ENCODE data around the gene SRRM3. TPM values are rescaled to one million over a fixed set of nuclear protein-coding genes. Genes with fewer than 3 reads are reported as not detected.

SRRM3 gene
- total RNA-seq, 1 donor from 2014 or later, result 1.7 TPM

DNA sequence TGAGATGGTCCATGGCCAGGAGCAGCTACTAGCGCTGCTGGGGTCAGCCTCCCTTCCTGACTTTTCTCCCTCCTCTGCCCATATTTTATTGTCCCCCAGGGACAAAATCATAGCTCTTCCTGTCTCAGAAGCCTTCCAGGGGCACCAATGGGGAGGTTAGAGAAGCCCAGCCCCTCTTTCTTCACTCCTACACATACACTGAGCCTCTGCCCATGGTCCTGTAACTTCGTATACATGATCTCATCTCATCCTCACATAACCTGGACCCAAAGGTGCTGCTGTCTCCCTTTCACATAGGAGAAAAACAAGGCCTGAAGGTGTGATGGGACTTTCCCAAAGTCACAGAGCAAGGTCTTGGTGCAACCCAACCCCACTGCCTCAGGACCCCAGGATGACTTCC lies 2.5 kb downstream of the SRRM3 start:
- Histone ChIP-seq H3K4me3 (ENCODE audit: insufficient read depth, low read depth, low read length) (no peak overlapping the region), H3K36me3 (ENCODE audit: insufficient read depth, low read length) (no peaks in the 10 kb centered on the region), H3K79me2 (ENCODE audit: insufficient read depth, low read length) (no peaks in the 10 kb centered on the region), H3K27me3 (ENCODE audit: insufficient read depth, low read length) (no peaks in the 10 kb centered on the region), H3K27ac (ENCODE audit: low read depth, low read length) (no peak overlapping the region), H3K4me2 (ENCODE audit: low read length) (no peak overlapping the region), H3K4me1 (ENCODE audit: insufficient read depth, low read length) (no peaks in the 10 kb centered on the region), H4K20me1 (ENCODE audit: insufficient read depth, low read length) (no peaks in the 10 kb centered on the region), H2AFZ (ENCODE audit: low read depth, low read length) (no peak overlapping the region), H3K9ac (ENCODE audit: low read length) (no peak overlapping the region), H3K9me3 (ENCODE audit: insufficient read depth, low read depth, low read length) (no peaks in the 10 kb centered on the region)
- DNase-seq (ENCODE audit: low read depth), result no peak
- Mint-ChIP-seq H3K4me3 (ENCODE audit: unreplicated experiment) (no peak overlapping the region), H3K36me3 (ENCODE audit: low read depth, unreplicated experiment) (no peaks in the 10 kb centered on the region), H3K4me1 (ENCODE audit: low read depth, unreplicated experiment) (no peaks in the 10 kb centered on the region), H3K27me3 (ENCODE audit: low read depth, unreplicated experiment) (peaks cover 38% of the 10 kb centered on the region), H3K27ac (ENCODE audit: unreplicated experiment) (no peak overlapping the region), H3K9me3 (ENCODE audit: unreplicated experiment) (no peaks in the 10 kb centered on the region)
- FAIRE-seq, result no peak
- TF ChIP-seq, protein P1, sequence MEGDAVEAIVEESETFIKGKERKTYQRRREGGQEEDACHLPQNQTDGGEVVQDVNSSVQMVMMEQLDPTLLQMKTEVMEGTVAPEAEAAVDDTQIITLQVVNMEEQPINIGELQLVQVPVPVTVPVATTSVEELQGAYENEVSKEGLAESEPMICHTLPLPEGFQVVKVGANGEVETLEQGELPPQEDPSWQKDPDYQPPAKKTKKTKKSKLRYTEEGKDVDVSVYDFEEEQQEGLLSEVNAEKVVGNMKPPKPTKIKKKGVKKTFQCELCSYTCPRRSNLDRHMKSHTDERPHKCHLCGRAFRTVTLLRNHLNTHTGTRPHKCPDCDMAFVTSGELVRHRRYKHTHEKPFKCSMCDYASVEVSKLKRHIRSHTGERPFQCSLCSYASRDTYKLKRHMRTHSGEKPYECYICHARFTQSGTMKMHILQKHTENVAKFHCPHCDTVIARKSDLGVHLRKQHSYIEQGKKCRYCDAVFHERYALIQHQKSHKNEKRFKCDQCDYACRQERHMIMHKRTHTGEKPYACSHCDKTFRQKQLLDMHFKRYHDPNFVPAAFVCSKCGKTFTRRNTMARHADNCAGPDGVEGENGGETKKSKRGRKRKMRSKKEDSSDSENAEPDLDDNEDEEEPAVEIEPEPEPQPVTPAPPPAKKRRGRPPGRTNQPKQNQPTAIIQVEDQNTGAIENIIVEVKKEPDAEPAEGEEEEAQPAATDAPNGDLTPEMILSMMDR (IDR thresholded peaks at IDR 0.05; ENCODE audit: insufficient read depth, low read depth, low read length), result no peak
- no peak for TF ChIP-seq EZH2 (IDR thresholded peaks at IDR 0.05; ENCODE audit: insufficient read depth, low read length)

GRCh38 chr7:76206633-76207032 lies 4.9 kb downstream of the SRRM3 start:
- Histone ChIP-seq H3K27ac (ENCODE audit: low read depth, low read length) (no peak overlapping the region), H4K20me1 (ENCODE audit: insufficient read depth, low read length) (no peaks in the 10 kb centered on the region), H3K9me3 (ENCODE audit: insufficient read depth, low read depth, low read length) (no peaks in the 10 kb centered on the region), H3K4me1 (ENCODE audit: insufficient read depth, low read length) (no peaks in the 10 kb centered on the region), H3K4me3 (ENCODE audit: insufficient read depth, low read depth, low read length) (no peak overlapping the region), H3K79me2 (ENCODE audit: insufficient read depth, low read length) (no peaks in the 10 kb centered on the region), H3K36me3 (ENCODE audit: insufficient read depth, low read length) (no peaks in the 10 kb centered on the region), H3K9ac (ENCODE audit: low read length) (no peak overlapping the region), H2AFZ (ENCODE audit: low read depth, low read length) (no peak overlapping the region), H3K27me3 (ENCODE audit: insufficient read depth, low read length) (peaks cover 5% of the 10 kb centered on the region), H3K4me2 (ENCODE audit: low read length) (no peak overlapping the region)
- no peak for TF ChIP-seq EZH2 (IDR thresholded peaks at IDR 0.05; ENCODE audit: insufficient read depth, low read length)
- TF ChIP-seq, protein P1 (IDR thresholded peaks at IDR 0.05; ENCODE audit: insufficient read depth, low read depth, low read length), result no peak
- Mint-ChIP-seq H3K27me3 (ENCODE audit: low read depth, unreplicated experiment) (peaks cover 52% of the 10 kb centered on the region), H3K9me3 (ENCODE audit: unreplicated experiment) (no peaks in the 10 kb centered on the region), H3K4me1 (ENCODE audit: low read depth, unreplicated experiment) (no peaks in the 10 kb centered on the region), H3K36me3 (ENCODE audit: low read depth, unreplicated experiment) (no peaks in the 10 kb centered on the region), H3K4me3 (ENCODE audit: unreplicated experiment) (no peak overlapping the region), H3K27ac (ENCODE audit: unreplicated experiment) (no peak overlapping the region)
- FAIRE-seq (no peak), DNase-seq (ENCODE audit: low read depth) (peak; percentile 7)

- Mint-ChIP-seq H3K4me1 (ENCODE audit: low read depth, unreplicated experiment) (no peaks in the 10 kb centered on the region), H3K27me3 (ENCODE audit: low read depth, unreplicated experiment) (peaks cover 45% of the 10 kb centered on the region), H3K9me3 (ENCODE audit: unreplicated experiment) (no peaks in the 10 kb centered on the region), H3K36me3 (ENCODE audit: low read depth, unreplicated experiment) (no peaks in the 10 kb centered on the region), H3K4me3 (ENCODE audit: unreplicated experiment) (no peak overlapping the region), H3K27ac (ENCODE audit: unreplicated experiment) (no peak overlapping the region)
- Histone ChIP-seq H3K4me2 (ENCODE audit: low read length) (no peak overlapping the region), H3K9me3 (ENCODE audit: insufficient read depth, low read depth, low read length) (no peaks in the 10 kb centered on the region), H3K36me3 (ENCODE audit: insufficient read depth, low read length) (no peaks in the 10 kb centered on the region), H3K27ac (ENCODE audit: low read depth, low read length) (no peak overlapping the region), H3K27me3 (ENCODE audit: insufficient read depth, low read length) (peaks cover 7% of the 10 kb centered on the region), H3K9ac (ENCODE audit: low read length) (no peak overlapping the region), H3K4me3 (ENCODE audit: insufficient read depth, low read depth, low read length) (no peak overlapping the region), H4K20me1 (ENCODE audit: insufficient read depth, low read length) (no peaks in the 10 kb centered on the region), H3K79me2 (ENCODE audit: insufficient read depth, low read length) (no peaks in the 10 kb centered on the region), H3K4me1 (ENCODE audit: insufficient read depth, low read length) (no peaks in the 10 kb centered on the region), H2AFZ (ENCODE audit: low read depth, low read length) (no peak overlapping the region)
- no peak for FAIRE-seq
- DNase-seq (ENCODE audit: low read depth), result no peak
- no peak for TF ChIP-seq EZH2 (IDR thresholded peaks at IDR 0.05; ENCODE audit: insufficient read depth, low read length)
- TF ChIP-seq, protein P1 (IDR thresholded peaks at IDR 0.05; ENCODE audit: insufficient read depth, low read depth, low read length), result no peak
Observed at GRCh38 chr7:76209310-76209709, 7.6 kb downstream of the SRRM3 start.
